HL-60 (cell line): ENCODE measurements around the gene TRAF7.
"Not testable (repeated sequence)": the region's sequence is repeated elsewhere in the genome, so short reads cannot be mapped to it uniquely, and the experiment has no call there.

Experiments used
- DNase-seq, 2 experiments: peaks; one replicate each; pipeline ENCODE4 v3.0.0-alpha.2; 2010 to 2020; ENCODE audit warnings: low read depth in 1 of 2, low spot score in 1 of 2
- H3K27ac ChIP-seq: fragments of 250-450 bp; sonication (Bioruptor Pico); replicated peaks from 2 replicates; pipeline ENCODE4 v1.5.1; 2020; ENCODE audit warnings: mild to moderate bottlenecking, moderate library complexity
- H3K27me3 ChIP-seq: fragments of 250-450 bp; sonication (Bioruptor Pico); 2 replicates; pipeline ENCODE4 v1.5.1; 2021; ENCODE audit warnings: mild to moderate bottlenecking, moderate library complexity; ENCODE audit not compliant: insufficient read depth, poor library complexity, severe bottlenecking
- H3K4me3 ChIP-seq: replicated peaks from 2 replicates; pipeline ENCODE4 v1.5.1; 2011; ENCODE audit warnings: mild to moderate bottlenecking, control low read depth, low read length; ENCODE audit not compliant: insufficient read depth
- GABPA ChIP-seq: IDR thresholded peaks from 2 replicates; pipeline ENCODE4 v1.6.1; 2012; ENCODE audit warnings: low read depth
- POLR2AphosphoS5 ChIP-seq: IDR thresholded peaks from 2 replicates; pipeline ENCODE4 v1.6.1; 2012; ENCODE audit warnings: low read depth
- SPI1 ChIP-seq: IDR thresholded peaks from 2 replicates; pipeline ENCODE4 v1.6.1; 2012; ENCODE audit warnings: low read depth, mild to moderate bottlenecking, borderline replicate concordance
- TF ChIP-seq, protein P1 (sequence below): IDR thresholded peaks from one replicate; pipeline ENCODE4 v1.5.1; 2011; ENCODE audit warnings: low read length, control low read depth, inconsistent platforms; ENCODE audit not compliant: insufficient read depth
- TF ChIP-seq, protein P2 (sequence below): IDR thresholded peaks from 2 replicates; pipeline ENCODE4 v1.6.1; 2012; ENCODE audit warnings: low read depth; ENCODE audit not compliant: insufficient replicate concordance

TRAF7 gene

DNA sequence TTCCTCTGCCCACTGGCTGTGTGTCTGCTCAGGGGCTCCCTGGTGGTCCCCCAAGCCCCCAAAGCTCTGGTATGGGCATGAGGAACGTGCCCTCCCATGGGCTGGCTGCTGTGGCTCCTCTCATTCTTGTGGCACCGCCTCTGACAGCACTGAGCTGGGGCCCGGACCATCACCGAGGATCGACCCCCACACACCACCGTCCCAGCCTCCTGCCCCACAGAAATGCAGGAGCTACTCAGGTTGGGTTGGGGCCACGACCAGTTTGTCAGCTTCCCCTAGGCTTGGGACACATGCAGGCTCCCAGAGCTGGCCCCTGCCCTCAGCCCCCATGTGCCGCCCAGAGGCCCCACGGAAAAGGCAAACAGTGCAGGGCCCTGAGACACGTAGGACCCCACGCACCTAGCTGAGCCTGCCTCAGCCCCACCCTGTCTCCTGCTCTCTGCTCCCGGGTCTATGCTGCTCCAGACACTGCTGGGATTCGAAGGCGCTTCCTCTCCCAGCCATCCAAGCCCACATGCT is 44.1 kb downstream of the TRAF7 start:
- no peak for DNase-seq
- H3K4me3 ChIP-seq, result no peak overlapping the region
- no peak overlapping the region for H3K27ac ChIP-seq
- TF ChIP-seq SPI1 (no peak), POLR2AphosphoS5 (no peak)
- TF ChIP-seq, protein P1, sequence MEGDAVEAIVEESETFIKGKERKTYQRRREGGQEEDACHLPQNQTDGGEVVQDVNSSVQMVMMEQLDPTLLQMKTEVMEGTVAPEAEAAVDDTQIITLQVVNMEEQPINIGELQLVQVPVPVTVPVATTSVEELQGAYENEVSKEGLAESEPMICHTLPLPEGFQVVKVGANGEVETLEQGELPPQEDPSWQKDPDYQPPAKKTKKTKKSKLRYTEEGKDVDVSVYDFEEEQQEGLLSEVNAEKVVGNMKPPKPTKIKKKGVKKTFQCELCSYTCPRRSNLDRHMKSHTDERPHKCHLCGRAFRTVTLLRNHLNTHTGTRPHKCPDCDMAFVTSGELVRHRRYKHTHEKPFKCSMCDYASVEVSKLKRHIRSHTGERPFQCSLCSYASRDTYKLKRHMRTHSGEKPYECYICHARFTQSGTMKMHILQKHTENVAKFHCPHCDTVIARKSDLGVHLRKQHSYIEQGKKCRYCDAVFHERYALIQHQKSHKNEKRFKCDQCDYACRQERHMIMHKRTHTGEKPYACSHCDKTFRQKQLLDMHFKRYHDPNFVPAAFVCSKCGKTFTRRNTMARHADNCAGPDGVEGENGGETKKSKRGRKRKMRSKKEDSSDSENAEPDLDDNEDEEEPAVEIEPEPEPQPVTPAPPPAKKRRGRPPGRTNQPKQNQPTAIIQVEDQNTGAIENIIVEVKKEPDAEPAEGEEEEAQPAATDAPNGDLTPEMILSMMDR, result no peak
- H3K27me3 ChIP-seq, result peaks cover 27% of the 10 kb centered on the region

DNA sequence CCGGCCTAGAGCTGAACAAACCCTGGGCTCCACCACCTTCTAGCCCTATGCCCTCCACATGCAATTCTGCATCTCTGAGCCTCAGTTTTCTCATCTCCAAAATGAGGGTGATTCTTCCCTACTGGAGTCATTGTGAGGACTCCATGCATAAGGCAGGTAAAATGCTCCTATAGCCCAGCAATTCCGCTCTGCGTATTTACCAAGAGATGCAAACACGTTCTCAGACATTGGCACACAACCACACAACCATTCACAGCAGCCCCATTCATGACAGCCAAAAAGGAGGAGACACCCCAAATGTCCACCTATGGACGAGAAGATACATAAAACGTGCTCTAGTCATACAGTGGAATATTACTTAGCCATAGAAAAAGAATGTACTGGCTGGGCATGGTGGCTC is 44.7 kb downstream of the TRAF7 start:
- no peak overlapping the region for H3K27ac ChIP-seq
- H3K4me3 ChIP-seq, result no peak overlapping the region
- no peak for TF ChIP-seq POLR2AphosphoS5
- TF ChIP-seq GABPA, result no peak
- TF ChIP-seq SPI1, result no peak
- TF ChIP-seq, protein P2, sequence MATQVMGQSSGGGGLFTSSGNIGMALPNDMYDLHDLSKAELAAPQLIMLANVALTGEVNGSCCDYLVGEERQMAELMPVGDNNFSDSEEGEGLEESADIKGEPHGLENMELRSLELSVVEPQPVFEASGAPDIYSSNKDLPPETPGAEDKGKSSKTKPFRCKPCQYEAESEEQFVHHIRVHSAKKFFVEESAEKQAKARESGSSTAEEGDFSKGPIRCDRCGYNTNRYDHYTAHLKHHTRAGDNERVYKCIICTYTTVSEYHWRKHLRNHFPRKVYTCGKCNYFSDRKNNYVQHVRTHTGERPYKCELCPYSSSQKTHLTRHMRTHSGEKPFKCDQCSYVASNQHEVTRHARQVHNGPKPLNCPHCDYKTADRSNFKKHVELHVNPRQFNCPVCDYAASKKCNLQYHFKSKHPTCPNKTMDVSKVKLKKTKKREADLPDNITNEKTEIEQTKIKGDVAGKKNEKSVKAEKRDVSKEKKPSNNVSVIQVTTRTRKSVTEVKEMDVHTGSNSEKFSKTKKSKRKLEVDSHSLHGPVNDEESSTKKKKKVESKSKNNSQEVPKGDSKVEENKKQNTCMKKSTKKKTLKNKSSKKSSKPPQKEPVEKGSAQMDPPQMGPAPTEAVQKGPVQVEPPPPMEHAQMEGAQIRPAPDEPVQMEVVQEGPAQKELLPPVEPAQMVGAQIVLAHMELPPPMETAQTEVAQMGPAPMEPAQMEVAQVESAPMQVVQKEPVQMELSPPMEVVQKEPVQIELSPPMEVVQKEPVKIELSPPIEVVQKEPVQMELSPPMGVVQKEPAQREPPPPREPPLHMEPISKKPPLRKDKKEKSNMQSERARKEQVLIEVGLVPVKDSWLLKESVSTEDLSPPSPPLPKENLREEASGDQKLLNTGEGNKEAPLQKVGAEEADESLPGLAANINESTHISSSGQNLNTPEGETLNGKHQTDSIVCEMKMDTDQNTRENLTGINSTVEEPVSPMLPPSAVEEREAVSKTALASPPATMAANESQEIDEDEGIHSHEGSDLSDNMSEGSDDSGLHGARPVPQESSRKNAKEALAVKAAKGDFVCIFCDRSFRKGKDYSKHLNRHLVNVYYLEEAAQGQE, result no peak
- TF ChIP-seq, protein P1, result no peak
- no peak for DNase-seq
- peaks cover 21% of the 10 kb centered on the region for H3K27me3 ChIP-seq

DNA sequence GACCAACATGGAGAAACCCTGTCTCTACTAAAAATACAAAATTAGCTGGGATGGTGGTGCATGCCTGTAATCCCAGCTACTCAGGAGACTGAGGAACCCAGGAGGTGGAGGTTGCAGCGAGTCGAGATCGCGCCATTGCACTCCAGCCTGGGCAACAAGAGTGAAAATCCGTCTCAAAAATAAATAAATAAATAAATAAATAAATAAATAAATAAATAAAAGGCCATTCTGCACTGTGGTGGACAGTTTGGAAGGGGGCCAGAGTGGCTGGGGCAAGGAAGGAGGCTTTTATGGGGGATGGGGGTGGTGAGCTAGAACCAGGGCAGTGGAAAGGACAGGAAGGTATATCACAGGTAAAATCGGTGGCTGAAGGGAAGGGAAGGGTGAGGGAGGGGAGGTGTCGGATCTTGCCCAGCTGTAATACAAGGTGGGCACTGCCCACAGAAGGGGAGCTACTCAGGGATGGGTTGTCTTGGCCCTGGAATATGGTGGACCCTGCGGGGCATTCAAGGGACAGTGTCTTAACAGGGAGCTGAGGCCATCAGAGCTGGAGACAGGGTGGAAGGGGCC is 47.6 kb downstream of the TRAF7 start:
- DNase-seq, H3K4me3 ChIP-seq, H3K27ac ChIP-seq, H3K27me3 ChIP-seq: not testable (repeated sequence)

DNA sequence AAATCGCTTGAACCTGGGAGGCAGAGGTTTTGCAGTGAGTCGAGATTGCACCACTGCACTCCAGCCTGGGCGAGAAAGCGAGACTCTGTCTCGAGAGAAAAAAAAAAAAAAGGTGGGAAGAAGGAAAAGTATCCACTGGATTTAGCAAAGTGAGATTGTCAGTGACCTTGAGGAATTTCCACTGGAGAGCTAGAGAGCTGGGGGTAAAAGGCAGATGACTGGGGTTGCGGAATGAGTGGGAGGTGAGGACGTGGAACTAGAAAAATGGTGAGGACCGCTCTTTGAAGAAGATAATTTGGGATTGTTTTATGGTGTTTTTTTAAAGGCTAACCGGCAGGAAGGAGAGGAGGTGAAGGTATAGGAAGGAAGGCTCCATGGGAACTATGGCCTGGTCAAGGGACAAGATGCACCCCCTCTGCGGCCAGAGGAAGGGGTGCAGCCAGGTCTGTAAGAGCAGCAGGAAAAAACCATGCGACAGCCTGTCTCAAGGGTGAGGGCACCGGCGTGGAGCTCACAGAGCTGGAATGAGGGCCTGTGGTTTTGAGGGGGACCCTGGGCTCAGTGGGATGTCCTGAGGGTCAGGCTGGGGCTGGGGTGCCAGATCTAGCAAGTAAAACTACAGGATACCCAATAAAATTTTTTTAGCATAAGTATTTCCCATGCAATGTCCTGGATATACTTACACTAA is 49.0 kb downstream of the TRAF7 start:
- TF ChIP-seq, protein P2, result no peak
- TF ChIP-seq GABPA (no peak), SPI1 (no peak), POLR2AphosphoS5 (no peak)
- TF ChIP-seq, protein P1, result no peak
- Histone ChIP-seq H3K4me3 (peak overlapping the region; percentile 80), H3K27me3 (no peaks in the 10 kb centered on the region), H3K27ac (peak overlapping the region; percentile 97)
- no peak for DNase-seq
